Duodenal mucosa (tissue), 2 donors: ENCODE data around the gene STPG4.
A peak's percentile ranks its signal among the peaks of the same experiment; 100 is the strongest.

Experiments used
- H3K27ac ChIP-seq: one replicate; pipeline ENCODE4 v1.7.0; 2013; ENCODE audit warnings: low read depth, low read length
- H3K27me3 ChIP-seq, 2 donors: one replicate each; pipeline ENCODE4 v1.7.0; 2013; ENCODE audit warnings: low read length in 2 of 2, control low read depth in 1 of 2; ENCODE audit not compliant: insufficient read depth in 2 of 2, control insufficient read depth in 1 of 2
- H3K36me3 ChIP-seq, 2 donors: one replicate each; pipeline ENCODE4 v1.7.0; 2013; ENCODE audit warnings: low read length in 2 of 2, control low read depth in 1 of 2; ENCODE audit not compliant: insufficient read depth in 2 of 2, control insufficient read depth in 1 of 2
- H3K4me1 ChIP-seq, 2 donors: one replicate each; pipeline ENCODE4 v1.7.0; 2013; ENCODE audit warnings: low read length in 2 of 2, control low read depth in 1 of 2; ENCODE audit not compliant: insufficient read depth in 2 of 2, control insufficient read depth in 1 of 2
- H3K4me3 ChIP-seq, 2 donors: one replicate each; pipeline ENCODE4 v1.7.0; 2013; ENCODE audit warnings: low read length in 2 of 2, low read depth in 1 of 2
- H3K9ac ChIP-seq, 2 donors: one replicate each; pipeline ENCODE4 v1.7.0; 2013; ENCODE audit warnings: low read length in 2 of 2, low read depth in 1 of 2
- H3K9me3 ChIP-seq, 2 donors: one replicate each; pipeline ENCODE4 v1.7.0; 2013; ENCODE audit warnings: low read length in 2 of 2, control low read depth in 1 of 2; ENCODE audit not compliant: control insufficient read depth in 1 of 2

The STPG4 gene

GRCh38 chr2:47095349-47096020, 59.6 kb downstream of the STPG4 start:
- Histone ChIP-seq H3K9me3 (no peaks in the 10 kb centered on the region), H3K4me1 (peaks cover 2 to 4% of the 10 kb centered on the region in 2 donors), H3K27me3 (no peaks in the 10 kb centered on the region), H3K27ac (no peak overlapping the region), H3K4me3 (no peak overlapping the region), H3K36me3 (no peaks in the 10 kb centered on the region), H3K9ac (no peak overlapping the region)

GRCh38 chr2:47094511-47095142, 60.5 kb downstream of the STPG4 start:
- Histone ChIP-seq H3K4me1 (peaks cover 7 to 12% of the 10 kb centered on the region in 2 donors), H3K9ac (no peak overlapping the region), H3K27ac (no peak overlapping the region), H3K9me3 (no peaks in the 10 kb centered on the region), H3K36me3 (no peaks in the 10 kb centered on the region), H3K4me3 (no peak overlapping the region), H3K27me3 (no peaks in the 10 kb centered on the region)

GRCh38 chr2:47093626-47094025, 61.5 kb downstream of the STPG4 start:
- H3K9ac ChIP-seq = no peak overlapping the region
- no peaks in the 10 kb centered on the region for H3K36me3 ChIP-seq
- H3K27ac ChIP-seq = no peak overlapping the region
- H3K9me3 ChIP-seq = no peaks in the 10 kb centered on the region
- no peaks in the 10 kb centered on the region for H3K27me3 ChIP-seq
- H3K4me1 ChIP-seq = peaks cover 17 to 22% of the 10 kb centered on the region in 2 donors
- H3K4me3 ChIP-seq = no peak overlapping the region

- H3K4me1 ChIP-seq = peaks cover 28 to 30% of the 10 kb centered on the region in 2 donors
- H3K27me3 ChIP-seq = no peaks in the 10 kb centered on the region
- no peak overlapping the region for H3K4me3 ChIP-seq
- no peak overlapping the region for H3K27ac ChIP-seq
- H3K9ac ChIP-seq = no peak overlapping the region
- no peaks in the 10 kb centered on the region for H3K9me3 ChIP-seq
- H3K36me3 ChIP-seq = no peaks in the 10 kb centered on the region
Measured at GRCh38 chr2:47092465-47092864, 62.6 kb downstream of the STPG4 start.

GRCh38 chr2:47091118-47091517, 64.0 kb downstream of the STPG4 start:
- Histone ChIP-seq H3K4me3 (no peak overlapping the region), H3K9me3 (no peaks in the 10 kb centered on the region), H3K27me3 (no peaks in the 10 kb centered on the region), H3K9ac (no peak overlapping the region), H3K27ac (no peak overlapping the region), H3K4me1 (peaks cover 42 to 44% of the 10 kb centered on the region in 2 donors), H3K36me3 (no peaks in the 10 kb centered on the region)

- H3K4me1 ChIP-seq = peaks cover 52% of the 10 kb centered on the region in 2 donors
- no peaks in the 10 kb centered on the region for H3K27me3 ChIP-seq
- peak overlapping the region; percentile 36 for H3K27ac ChIP-seq
- no peaks in the 10 kb centered on the region for H3K9me3 ChIP-seq
- no peak overlapping the region for H3K9ac ChIP-seq
- no peak overlapping the region for H3K4me3 ChIP-seq
- no peaks in the 10 kb centered on the region for H3K36me3 ChIP-seq
Measured at GRCh38 chr2:47089083-47089464, 66.0 kb downstream of the STPG4 start.

- Histone ChIP-seq H3K36me3 (no peaks in the 10 kb centered on the region), H3K4me1 (peaks cover 56 to 58% of the 10 kb centered on the region in 2 donors), H3K4me3 (no peak overlapping the region), H3K27ac (peak overlapping the region; percentile 3), H3K9ac (no peak overlapping the region), H3K9me3 (no peaks in the 10 kb centered on the region), H3K27me3 (no peaks in the 10 kb centered on the region)
Measured at GRCh38 chr2:47088371-47089082, 66.6 kb downstream of the STPG4 start.

- H3K4me3 ChIP-seq = no peak overlapping the region
- H3K36me3 ChIP-seq = no peaks in the 10 kb centered on the region
- H3K4me1 ChIP-seq = peaks cover 60 to 63% of the 10 kb centered on the region in 2 donors
- no peak overlapping the region for H3K9ac ChIP-seq
- H3K9me3 ChIP-seq = no peaks in the 10 kb centered on the region
- no peaks in the 10 kb centered on the region for H3K27me3 ChIP-seq
- H3K27ac ChIP-seq = no peak overlapping the region
Measured at GRCh38 chr2:47087051-47087450, 68.1 kb downstream of the STPG4 start.

GRCh38 chr2:47086571-47086970, 68.5 kb downstream of the STPG4 start:
- Histone ChIP-seq H3K9me3 (no peaks in the 10 kb centered on the region), H3K27ac (no peak overlapping the region), H3K36me3 (no peaks in the 10 kb centered on the region), H3K4me3 (no peak overlapping the region), H3K27me3 (no peaks in the 10 kb centered on the region), H3K9ac (no peak overlapping the region), H3K4me1 (peaks cover 60 to 63% of the 10 kb centered on the region in 2 donors)

- H3K36me3 ChIP-seq = no peaks in the 10 kb centered on the region
- H3K27me3 ChIP-seq = no peaks in the 10 kb centered on the region
- H3K27ac ChIP-seq = no peak overlapping the region
- H3K4me3 ChIP-seq = no peak overlapping the region
- H3K4me1 ChIP-seq = peaks cover 60 to 63% of the 10 kb centered on the region in 2 donors
- H3K9me3 ChIP-seq = no peaks in the 10 kb centered on the region
- no peak overlapping the region for H3K9ac ChIP-seq
Measured at GRCh38 chr2:47086054-47086471, 69.0 kb downstream of the STPG4 start.
